ENCODE data around the gene OIT3. TPM values are rescaled to one million over a fixed set of nuclear protein-coding genes. Genes with fewer than 3 reads are reported as not detected.

Gene OIT3
- total RNA-seq, 4 donors from 2014 or later: 0.16 to 1.2 (median 0.27) TPM; not detected in 1

- 86% methylated on average over 2 of the region's 2 CpGs for WGBS, 2 donors (ENCODE audit: low coverage in 1 of 2)
Observed at GRCh38 chr10:72885953-72886352, 7.6 kb upstream of the OIT3 start.

GRCh38 chr10:72886621-72887020 lies 6.9 kb upstream of the OIT3 start:
- H3K4me1 ChIP-seq: no peaks in the 10 kb centered on the region
- TF ChIP-seq POLR2AphosphoS5 (IDR thresholded peaks at IDR 0.05) (no peak), POLR2A (IDR thresholded peaks at IDR 0.05) (no peak), EP300 (IDR thresholded peaks at IDR 0.05; ENCODE audit: low read depth) (no peak), CTCF (IDR thresholded peaks at IDR 0.05) (no peak)
- H3K27me3 ChIP-seq: no peaks in the 10 kb centered on the region
- no peak overlapping the region for H3K4me3 ChIP-seq
- H3K9me3 ChIP-seq: no peaks in the 10 kb centered on the region
- DNase-seq: no peak
- 50 to 75% methylated on average over 1 of the region's 1 CpG for WGBS, 2 donors (ENCODE audit: low coverage in 1 of 2)
- H3K27ac ChIP-seq: no peak overlapping the region
- in situ Hi-C loops (cut with MboI; ENCODE audit: low pct_ligation_motif_present in 1 of 4, low pct_unique_long_range_greater_than_20kb in 1 of 4, low sequenced_read_pairs in 3 of 4) (no loop called here), intact Hi-C loops (cut with DNase I; ENCODE audit: low total_unique reads) (no loop called here)
- H3K36me3 ChIP-seq: peaks cover 0 to 22% (median 6%) of the 10 kb centered on the region in 4 donors

More at GRCh38 chr10:72885953-72886352, 7.6 kb upstream of the OIT3 start:
- H3K9me3 ChIP-seq: no peaks in the 10 kb centered on the region
- no peaks in the 10 kb centered on the region for H3K27me3 ChIP-seq
- no peak overlapping the region for H3K4me3 ChIP-seq
- no peak for DNase-seq
- no peaks in the 10 kb centered on the region for H3K4me1 ChIP-seq
- no peak overlapping the region for H3K27ac ChIP-seq
- H3K36me3 ChIP-seq: peaks cover 0 to 22% (median 6%) of the 10 kb centered on the region in 4 donors
- intact Hi-C loops (cut with DNase I; ENCODE audit: low total_unique reads): no loop called here
- TF ChIP-seq CTCF (IDR thresholded peaks at IDR 0.05) (no peak), POLR2A (IDR thresholded peaks at IDR 0.05) (no peak), EP300 (IDR thresholded peaks at IDR 0.05; ENCODE audit: low read depth) (no peak), POLR2AphosphoS5 (IDR thresholded peaks at IDR 0.05) (no peak)
- in situ Hi-C loops (cut with MboI; ENCODE audit: low pct_ligation_motif_present in 1 of 4, low pct_unique_long_range_greater_than_20kb in 1 of 4, low sequenced_read_pairs in 3 of 4): no loop called here

GRCh38 chr10:72887043-72887442 lies 6.5 kb upstream of the OIT3 start:
- no peaks in the 10 kb centered on the region for H3K27me3 ChIP-seq
- 55 to 62% methylated on average over 4 to 5 of the region's 5 CpGs for WGBS, 2 donors (ENCODE audit: low coverage in 1 of 2)
- DNase-seq: no peak

GRCh38 chr10:72888151-72888638 lies 5.3 kb upstream of the OIT3 start:
- Histone ChIP-seq H3K4me1 (no peaks in the 10 kb centered on the region), H3K27me3 (no peaks in the 10 kb centered on the region), H3K4me3 (no peak overlapping the region), H3K9me3 (no peaks in the 10 kb centered on the region), H3K36me3 (peaks cover 0 to 22% (median 6%) of the 10 kb centered on the region in 4 donors), H3K27ac (no peak overlapping the region)
- in situ Hi-C loops (cut with MboI; ENCODE audit: low pct_ligation_motif_present in 1 of 4, low pct_unique_long_range_greater_than_20kb in 1 of 4, low sequenced_read_pairs in 3 of 4): no loop called here
- 95 to 96% methylated on average over 3 to 7 of the region's 7 CpGs for WGBS, 2 donors (ENCODE audit: low coverage in 1 of 2)
- no peak for DNase-seq
- no peak for TF ChIP-seq CTCF (IDR thresholded peaks at IDR 0.05)
- intact Hi-C loops (cut with DNase I; ENCODE audit: low total_unique reads): no loop called here

More at GRCh38 chr10:72887043-72887442, 6.5 kb upstream of the OIT3 start:
- Histone ChIP-seq H3K4me3 (no peak overlapping the region), H3K36me3 (peaks cover 0 to 22% (median 6%) of the 10 kb centered on the region in 4 donors), H3K9me3 (no peaks in the 10 kb centered on the region), H3K4me1 (no peaks in the 10 kb centered on the region), H3K27ac (no peak overlapping the region)
- intact Hi-C loops (cut with DNase I; ENCODE audit: low total_unique reads): no loop called here
- in situ Hi-C loops (cut with MboI; ENCODE audit: low pct_ligation_motif_present in 1 of 4, low pct_unique_long_range_greater_than_20kb in 1 of 4, low sequenced_read_pairs in 3 of 4): no loop called here
- no peak for TF ChIP-seq CTCF (IDR thresholded peaks at IDR 0.05)
- TF ChIP-seq EP300 (IDR thresholded peaks at IDR 0.05; ENCODE audit: low read depth): no peak
- TF ChIP-seq POLR2A (IDR thresholded peaks at IDR 0.05): no peak
- TF ChIP-seq POLR2AphosphoS5 (IDR thresholded peaks at IDR 0.05): no peak
